Fibroblast of the aortic adventitia (primary cell): Measurements from ENCODE around the gene SLC26A5. TPM values are rescaled to one million over a fixed set of nuclear protein-coding genes. Genes with fewer than 3 reads are reported as not detected.

Source experiments
- DNase-seq: peaks from one replicate; pipeline ENCODE4 v3.0.0-alpha.2; 2010; ENCODE audit warnings: low read depth
- H3K4me3 ChIP-seq: 2 replicates; pipeline ENCODE4 v1.5.1; 2011; ENCODE audit warnings: low read depth, mild to moderate bottlenecking, control low read depth, low read length, moderate library complexity
- CTCF ChIP-seq: IDR thresholded peaks from 2 replicates; pipeline ENCODE4 v1.5.1; 2011; ENCODE audit warnings: mild to moderate bottlenecking, low read length, control low read depth, inconsistent platforms; ENCODE audit not compliant: insufficient read depth
- small RNA-seq: library from RNA; depleted of rRNA; stranded (forward); fragments of <200 nt; gene quantifications from one replicate; pipeline ENCODE3, GENCODE V24; 2012
- total RNA-seq: library from RNA; depleted of rRNA; stranded (reverse); fragments of >200 nt; gene quantifications from 2 replicates; pipeline ENCODE4 v1.2.3, GENCODE V29; 2012; ENCODE audit warnings: low replicate concordance

The SLC26A5 gene
- total RNA-seq, 1 donor = not detected

DNA sequence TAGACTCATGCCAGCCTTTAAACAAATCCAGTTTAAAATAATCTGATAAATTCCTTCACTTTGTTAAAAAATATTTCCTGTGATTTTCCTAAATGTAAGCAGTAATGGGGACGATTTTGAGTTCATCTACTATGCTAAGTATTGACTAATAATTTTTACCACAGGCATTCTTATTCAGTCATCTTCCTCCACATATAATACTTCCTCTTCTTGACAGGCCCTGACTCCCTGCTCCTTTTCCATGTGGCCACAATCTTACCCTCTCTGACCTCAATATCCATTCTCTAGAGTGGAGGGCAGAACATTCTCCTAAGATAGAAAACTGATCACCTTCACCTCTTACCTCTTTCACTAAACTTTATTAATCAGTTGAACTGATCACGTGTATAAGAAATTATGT lies 109.2 kb downstream of the SLC26A5 start:
- no peak for DNase-seq
- no peak for TF ChIP-seq CTCF
- H3K4me3 ChIP-seq = no peak overlapping the region

DNA sequence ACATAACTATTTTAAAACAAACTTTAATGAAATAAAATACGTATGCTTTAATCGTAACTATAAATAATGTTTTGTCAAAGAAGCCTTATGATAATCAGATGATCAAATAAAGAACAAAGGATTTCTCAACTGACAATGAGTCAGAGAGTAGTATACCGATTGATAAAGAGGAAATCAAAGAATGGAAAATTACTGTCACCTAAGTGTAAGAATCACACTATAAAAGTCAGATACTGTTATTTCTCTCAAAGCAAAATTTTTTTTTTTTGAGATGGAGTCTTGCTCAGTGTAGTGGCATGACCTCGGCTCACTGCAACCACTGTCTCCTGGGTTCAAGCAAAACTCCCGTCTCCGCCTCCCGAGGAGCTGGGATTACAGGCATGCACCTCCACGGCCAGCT lies 120.3 kb downstream of the SLC26A5 start:
- TF ChIP-seq CTCF = no peak
- no peak for DNase-seq
- no peak overlapping the region for H3K4me3 ChIP-seq

Small RNA genes within 50 kb of the gene (small RNA-seq; reads per million reads assigned to genes)
- gene RF00019 (not detected), gene RPS29P16 (not detected)

Other genes with a start within 250 kb of the SLC26A5 start
- gene PMPCB, start 148.8 kb downstream of the SLC26A5 start, total RNA-seq = 59.2 and 67.4 TPM in 2 replicates
- gene DNAJC2, start 101.4 kb downstream of the SLC26A5 start, total RNA-seq = 24.9 and 45.8 TPM in 2 replicates
- 170 and 189 TPM in 2 replicates for gene PSMC2, start 98.6 kb downstream of the SLC26A5 start, total RNA-seq